ENCODE measurements around the gene ADNP. TPM values are rescaled to one million over a fixed set of nuclear protein-coding genes. Genes with fewer than 3 reads are reported as not detected.

ADNP gene
- total RNA-seq, 2 experiments from 2014 or later, result 44.8 to 50.8 TPM

- H3K27me3 Mint-ChIP-seq (ENCODE audit: low read depth), result no peaks in the 10 kb centered on the region
- no peaks in the 10 kb centered on the region for H3K9me3 Mint-ChIP-seq
- H3K4me1 Mint-ChIP-seq (ENCODE audit: low read depth), result peaks cover 62% of the 10 kb centered on the region
- intact Hi-C loops (cut with micrococcal nuclease), result loop anchor here (1.0 kb wide), 3 partner anchors 28 to 165 kb away; partner anchors contain the start of gene ADNP
- H3K36me3 Mint-ChIP-seq (ENCODE audit: low read depth), result peaks cover 10% of the 10 kb centered on the region
- peak; percentile 86 for DNase-seq
- CTCF ChIA-PET, result interaction anchor here (0.6 to 3.1 kb wide), 7 partner anchors 21 to 169 kb away, joined by 3 to 23 read pairs (median 3); partner anchors contain the start of genes ADNP and BCAS4
- H3K4me3 Mint-ChIP-seq, result peak within 1 kb of the TSS; percentile 89
- H3K27ac Mint-ChIP-seq, result peak within 1 kb of the TSS; percentile 99
These were observed 27.6 kb upstream of the ADNP start, which contains the start of gene MOCS3 for GRCh38 chr20:50958615-50959542. TSS of gene MOCS3 (plus strand) at chr20:50958818. CDS start at chr20:50958843, 25 bp downstream.

GRCh38 chr20:50957798-50958614 lies 26.8 kb upstream of the ADNP start, which contains the start of gene DPM1:
TSS of gene DPM1 (minus strand) at chr20:50958532. CDS start at chr20:50958523, 9 bp downstream.
- intact Hi-C loops (cut with micrococcal nuclease), result loop anchor here (1.0 kb wide), 3 partner anchors 27 to 164 kb away; partner anchors contain the start of gene ADNP
- Mint-ChIP-seq H3K36me3 (ENCODE audit: low read depth) (peaks cover 11% of the 10 kb centered on the region), H3K27ac (peak within 1 kb of the TSS; percentile 99), H3K27me3 (ENCODE audit: low read depth) (no peaks in the 10 kb centered on the region), H3K4me3 (peak within 1 kb of the TSS; percentile 89), H3K9me3 (no peaks in the 10 kb centered on the region), H3K4me1 (ENCODE audit: low read depth) (peaks cover 62% of the 10 kb centered on the region)
- CTCF ChIA-PET, result interaction anchor here (0.7 to 3.1 kb wide), 8 partner anchors 18 to 168 kb away, joined by 3 to 23 read pairs (median 3); partner anchors contain the start of genes ADNP and BCAS4
- DNase-seq, result peak; percentile 93

GRCh38 chr20:50957276-50957675 lies 26.0 kb upstream of the ADNP start:
- peaks cover 62% of the 10 kb centered on the region for H3K4me1 Mint-ChIP-seq (ENCODE audit: low read depth)
- peak overlapping the region; percentile 89 for H3K4me3 Mint-ChIP-seq
- intact Hi-C loops (cut with micrococcal nuclease), result no loop called here
- peaks cover 11% of the 10 kb centered on the region for H3K36me3 Mint-ChIP-seq (ENCODE audit: low read depth)
- DNase-seq, result no peak
- no peaks in the 10 kb centered on the region for H3K9me3 Mint-ChIP-seq
- CTCF ChIA-PET, result interaction anchor here (0.7 to 3.1 kb wide), 5 partner anchors 17 to 167 kb away, joined by 3 to 23 read pairs (median 8); partner anchors contain the start of genes ADNP and BCAS4
- H3K27ac Mint-ChIP-seq, result peak overlapping the region; percentile 99
- H3K27me3 Mint-ChIP-seq (ENCODE audit: low read depth), result no peaks in the 10 kb centered on the region

GRCh38 chr20:50953821-50954220 lies 22.6 kb upstream of the ADNP start:
- H3K9me3 Mint-ChIP-seq, result no peaks in the 10 kb centered on the region
- H3K36me3 Mint-ChIP-seq (ENCODE audit: low read depth), result peaks cover 18% of the 10 kb centered on the region
- CTCF ChIA-PET, result no interaction called here
- DNase-seq, result no peak
- no peak overlapping the region for H3K4me3 Mint-ChIP-seq
- no peaks in the 10 kb centered on the region for H3K27me3 Mint-ChIP-seq (ENCODE audit: low read depth)
- H3K4me1 Mint-ChIP-seq (ENCODE audit: low read depth), result peaks cover 34% of the 10 kb centered on the region
- intact Hi-C loops (cut with micrococcal nuclease), result no loop called here
- no peak overlapping the region for H3K27ac Mint-ChIP-seq

GRCh38 chr20:50953196-50953595 lies 22.0 kb upstream of the ADNP start:
- no peak for DNase-seq
- intact Hi-C loops (cut with micrococcal nuclease), result no loop called here
- no peaks in the 10 kb centered on the region for H3K9me3 Mint-ChIP-seq
- H3K27me3 Mint-ChIP-seq (ENCODE audit: low read depth), result no peaks in the 10 kb centered on the region
- H3K4me3 Mint-ChIP-seq, result no peak overlapping the region
- H3K4me1 Mint-ChIP-seq (ENCODE audit: low read depth), result peaks cover 32% of the 10 kb centered on the region
- no peak overlapping the region for H3K27ac Mint-ChIP-seq
- CTCF ChIA-PET, result no interaction called here
- H3K36me3 Mint-ChIP-seq (ENCODE audit: low read depth), result peaks cover 18% of the 10 kb centered on the region

- no peaks in the 10 kb centered on the region for H3K27me3 Mint-ChIP-seq (ENCODE audit: low read depth)
- CTCF ChIA-PET, result no interaction called here
- H3K9me3 Mint-ChIP-seq, result no peaks in the 10 kb centered on the region
- no peak for DNase-seq
- H3K4me3 Mint-ChIP-seq, result no peak overlapping the region
- peaks cover 25% of the 10 kb centered on the region for H3K36me3 Mint-ChIP-seq (ENCODE audit: low read depth)
- peaks cover 2% of the 10 kb centered on the region for H3K4me1 Mint-ChIP-seq (ENCODE audit: low read depth)
- no peak overlapping the region for H3K27ac Mint-ChIP-seq
- intact Hi-C loops (cut with micrococcal nuclease), result no loop called here
These were observed 17.0 kb upstream of the ADNP start for GRCh38 chr20:50948132-50948785.

GRCh38 chr20:50943069-50943468 lies 11.8 kb upstream of the ADNP start:
- Mint-ChIP-seq H3K36me3 (ENCODE audit: low read depth) (peaks cover 17% of the 10 kb centered on the region), H3K9me3 (no peaks in the 10 kb centered on the region), H3K27me3 (ENCODE audit: low read depth) (no peaks in the 10 kb centered on the region), H3K27ac (no peak overlapping the region), H3K4me3 (no peak overlapping the region), H3K4me1 (ENCODE audit: low read depth) (no peaks in the 10 kb centered on the region)
- CTCF ChIA-PET, result interaction anchor here (0.6 to 2.3 kb wide), 3 partner anchors 16 to 153 kb away, joined by 3 to 12 read pairs (median 3); partner anchors contain the start of gene BCAS4
- no peak for DNase-seq
- intact Hi-C loops (cut with micrococcal nuclease), result no loop called here

- peaks cover 13% of the 10 kb centered on the region for H3K4me1 Mint-ChIP-seq (ENCODE audit: low read depth)
- H3K9me3 Mint-ChIP-seq, result no peaks in the 10 kb centered on the region
- H3K27me3 Mint-ChIP-seq (ENCODE audit: low read depth), result no peaks in the 10 kb centered on the region
- no peak for DNase-seq
- CTCF ChIA-PET, result interaction anchor here (0.8 to 1.5 kb wide), 3 partner anchors 24 to 139 kb away, joined by 3 to 6 read pairs (median 3); partner anchors contain the start of gene BCAS4
- H3K27ac Mint-ChIP-seq, result peak overlapping the region; percentile 24
- peaks cover 32% of the 10 kb centered on the region for H3K36me3 Mint-ChIP-seq (ENCODE audit: low read depth)
- intact Hi-C loops (cut with micrococcal nuclease), result loop anchor here (5.0 kb wide), 1 partner anchor 421 kb away; the partner anchor contains the start of gene PTPN1
- no peak overlapping the region for H3K4me3 Mint-ChIP-seq
These were observed 2.4 kb upstream of the ADNP start for GRCh38 chr20:50933589-50933988.

- peaks cover 20% of the 10 kb centered on the region for H3K4me1 Mint-ChIP-seq (ENCODE audit: low read depth)
These were observed 1.5 kb upstream of the ADNP start for GRCh38 chr20:50932691-50933280.

GRCh38 chr20:50932016-50932485 lies 814 bp upstream of the ADNP start:
- Mint-ChIP-seq H3K27ac (peak overlapping the region; percentile 95), H3K9me3 (no peaks in the 10 kb centered on the region), H3K4me1 (ENCODE audit: low read depth) (peaks cover 27% of the 10 kb centered on the region), H3K4me3 (peak overlapping the region; percentile 85), H3K27me3 (ENCODE audit: low read depth) (no peaks in the 10 kb centered on the region), H3K36me3 (ENCODE audit: low read depth) (peaks cover 42% of the 10 kb centered on the region)
- CTCF ChIA-PET, result interaction anchor here (0.9 to 4.2 kb wide), 8 partner anchors 10 to 118 kb away, joined by 3 to 23 read pairs (median 4); partner anchors contain the start of genes DPM1 and MOCS3
- intact Hi-C loops (cut with micrococcal nuclease), result loop anchor here (5.0 kb wide), 1 partner anchor 420 kb away; the partner anchor contains the start of gene PTPN1
- DNase-seq, result no peak

More at GRCh38 chr20:50932691-50933280, 1.5 kb upstream of the ADNP start:
- Mint-ChIP-seq H3K36me3 (ENCODE audit: low read depth) (peaks cover 38% of the 10 kb centered on the region), H3K27ac (peak overlapping the region; percentile 95), H3K4me3 (no peak overlapping the region), H3K27me3 (ENCODE audit: low read depth) (no peaks in the 10 kb centered on the region), H3K9me3 (no peaks in the 10 kb centered on the region)
- no peak for DNase-seq
- intact Hi-C loops (cut with micrococcal nuclease), result loop anchor here (5.0 kb wide), 1 partner anchor 420 kb away; the partner anchor contains the start of gene PTPN1
- CTCF ChIA-PET, result interaction anchor here (0.9 to 2.9 kb wide), 3 partner anchors 9 to 25 kb away, joined by 3 to 11 read pairs (median 3); no protein-coding TSS in a partner anchor
